ENCODE measurements around the gene CFAP47.
"Not testable (repeated sequence)": the region's sequence is repeated elsewhere in the genome, so short reads cannot be mapped to it uniquely, and the experiment has no call there.

The CFAP47 gene

GRCh38 chrX:35919536-35920309, at the start of gene CFAP47:
Gene CFAP47, plus strand, starts transcription at chrX:35919734. Its CDS starts 66 bp downstream, at chrX:35919800.
- DNase-seq: peak; percentile 13

DNA sequence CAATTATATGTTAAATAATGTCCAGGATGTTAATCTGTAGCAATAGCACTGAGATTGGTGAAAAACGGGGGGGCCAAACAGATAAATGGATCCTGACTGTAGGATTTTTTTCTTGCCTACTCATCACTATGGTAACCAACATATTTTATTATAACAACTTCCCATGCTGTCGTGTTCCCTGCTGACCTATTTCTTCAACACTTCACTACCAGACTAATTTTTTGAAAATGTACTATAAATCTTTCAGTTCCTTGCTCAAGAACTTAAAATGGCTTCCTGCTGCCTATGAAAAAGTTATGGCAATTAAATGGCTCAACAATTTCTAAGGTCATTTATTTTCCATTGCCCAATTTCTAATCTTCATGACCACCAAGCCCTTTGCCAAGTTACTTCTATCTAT, 38.9 kb upstream of the CFAP47 start:
- DNase-seq: no peak

DNA sequence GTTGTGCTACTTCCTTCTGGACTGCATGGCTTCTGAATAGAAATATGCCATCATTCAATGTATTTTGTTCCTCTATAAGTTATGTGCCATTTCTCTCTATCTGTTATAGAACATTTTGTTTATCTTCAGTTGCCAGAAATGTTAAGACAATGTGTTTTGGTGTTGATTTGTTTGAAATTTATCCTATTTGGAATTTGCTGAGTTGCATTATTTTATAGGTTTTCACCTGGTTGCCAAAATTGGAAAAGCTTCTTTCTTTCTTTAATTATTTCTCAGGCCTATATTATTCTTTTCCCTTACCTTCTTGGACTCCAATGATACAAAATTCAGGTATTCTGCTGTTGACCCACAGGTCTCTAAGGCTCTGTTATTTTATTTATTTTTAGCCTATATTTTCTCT, 33.4 kb upstream of the CFAP47 start:
- DNase-seq: no peak

DNA sequence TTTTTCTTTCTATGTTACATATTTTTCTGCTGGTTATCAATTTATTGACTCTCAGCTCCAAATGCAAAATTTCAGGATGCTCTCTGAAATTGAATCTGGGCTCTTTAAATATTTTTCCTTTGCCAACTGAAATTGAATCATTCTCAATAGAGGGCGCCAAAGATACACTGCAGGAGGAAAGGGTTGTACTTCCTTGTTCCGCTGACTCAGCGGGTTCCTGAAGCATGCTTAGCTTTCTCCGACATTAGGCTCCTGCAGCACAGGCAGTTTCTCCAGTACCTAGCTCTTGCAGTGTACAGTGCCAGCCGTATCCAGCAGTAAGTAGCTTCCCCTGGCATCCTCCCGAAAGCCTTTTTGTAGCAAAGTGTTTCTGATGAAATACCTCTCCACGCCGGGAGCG, 28.8 kb upstream of the CFAP47 start:
- DNase-seq: peak; percentile 1

DNA sequence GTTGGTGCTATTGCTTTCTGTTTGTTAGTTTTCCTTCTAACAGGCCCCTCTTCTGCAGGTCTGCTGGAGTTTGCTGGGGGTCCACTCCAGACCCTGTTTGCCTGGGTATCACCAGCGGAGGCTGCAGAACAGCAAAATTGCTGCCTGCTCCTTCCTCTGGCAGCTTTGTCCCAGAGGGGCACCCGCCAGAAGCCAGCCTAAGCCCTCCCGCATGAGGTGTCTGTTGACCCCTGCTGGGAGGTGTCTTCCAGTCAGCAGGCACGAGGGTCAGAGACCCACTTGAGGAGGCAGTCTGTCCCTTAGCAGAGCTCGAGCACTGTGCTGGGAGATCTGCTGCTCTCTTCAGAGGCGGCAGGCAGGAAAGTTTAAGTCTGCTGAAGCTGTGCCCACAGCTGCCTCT, 67.3 kb downstream of the CFAP47 start:
- DNase-seq: not testable (repeated sequence)

DNA sequence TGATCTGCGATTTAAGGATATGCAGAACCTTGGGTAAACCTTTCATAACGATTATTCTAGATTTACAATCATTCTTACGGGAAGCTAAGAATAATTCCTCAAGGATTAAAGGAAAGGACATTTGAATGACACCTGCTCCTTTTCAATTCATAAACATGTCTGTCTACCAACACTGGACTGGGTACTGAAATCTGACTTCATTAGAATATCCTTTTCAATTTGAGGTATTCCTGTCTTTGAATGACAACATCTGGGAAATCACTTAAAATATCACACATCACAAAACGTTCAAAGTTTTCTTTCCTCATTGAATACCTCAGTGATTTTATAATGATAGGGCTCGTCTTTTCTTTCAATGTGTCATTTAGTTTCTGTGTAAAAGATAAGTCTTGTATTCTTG, 87.7 kb downstream of the CFAP47 start:
- no peak for DNase-seq

- no peak for DNase-seq
These were observed 99.6 kb downstream of the CFAP47 start for GRCh38 chrX:36019125-36019524.

DNA sequence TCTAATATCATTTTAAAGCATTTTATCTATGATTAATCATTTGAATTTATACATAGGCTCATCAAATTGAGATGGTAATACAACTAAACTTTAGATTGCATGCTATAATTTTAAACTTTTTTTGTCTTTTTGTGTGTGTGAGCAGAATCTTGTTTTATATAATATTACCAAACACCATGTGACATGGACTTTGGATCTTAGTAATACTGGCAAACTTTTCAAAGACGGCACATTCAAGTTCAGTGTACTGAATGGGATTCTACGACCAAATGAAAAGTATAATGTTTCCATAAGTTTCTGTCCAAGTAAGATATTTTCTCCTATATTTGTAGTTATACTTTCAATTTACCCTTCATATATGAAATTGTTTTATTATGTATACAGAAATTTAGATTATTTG, 116.0 kb downstream of the CFAP47 start:
- no peak for DNase-seq

- no peak for DNase-seq
These were observed 143.2 kb downstream of the CFAP47 start for GRCh38 chrX:36062778-36063177.

DNA sequence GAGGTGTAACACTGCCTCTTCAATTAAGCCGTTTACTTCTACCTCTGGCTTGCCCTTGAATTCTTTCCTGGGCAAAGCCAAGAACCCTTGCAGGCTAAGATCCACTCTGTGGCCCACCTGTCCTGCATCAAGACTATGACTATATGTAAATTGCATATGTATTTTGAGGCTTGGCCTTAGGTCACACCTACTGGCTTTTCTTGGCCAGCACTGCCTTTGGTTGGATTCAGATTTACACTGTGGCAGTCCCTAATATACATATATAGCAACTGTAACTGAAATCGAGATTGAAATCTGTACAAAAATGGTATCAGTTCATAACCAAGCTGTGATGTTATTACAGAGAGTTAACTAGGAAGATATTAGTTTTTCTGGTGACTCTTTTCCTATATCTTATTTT, 151.5 kb downstream of the CFAP47 start:
- DNase-seq: no peak

DNA sequence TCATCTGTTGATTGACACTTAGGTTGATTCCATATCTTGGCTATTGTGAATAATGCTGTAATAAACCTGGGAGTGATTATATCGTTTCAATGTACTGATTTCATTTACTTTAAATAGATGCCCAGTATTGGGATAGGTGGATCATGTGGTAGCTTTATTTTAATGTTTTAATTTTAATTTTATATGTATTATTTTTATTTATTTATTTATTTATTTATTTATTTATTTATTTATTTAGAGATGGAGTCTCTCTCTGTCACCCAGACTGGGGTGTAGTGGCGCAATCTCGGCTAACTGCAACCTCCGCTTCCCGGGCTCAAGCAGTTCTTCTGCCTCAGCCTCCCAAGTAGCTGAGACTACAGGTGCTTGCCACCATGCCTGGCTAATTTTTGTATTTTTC, 155.5 kb downstream of the CFAP47 start:
- not testable (repeated sequence) for DNase-seq

- DNase-seq: no peak
These were observed 163.7 kb downstream of the CFAP47 start for GRCh38 chrX:36083256-36083655.

DNA sequence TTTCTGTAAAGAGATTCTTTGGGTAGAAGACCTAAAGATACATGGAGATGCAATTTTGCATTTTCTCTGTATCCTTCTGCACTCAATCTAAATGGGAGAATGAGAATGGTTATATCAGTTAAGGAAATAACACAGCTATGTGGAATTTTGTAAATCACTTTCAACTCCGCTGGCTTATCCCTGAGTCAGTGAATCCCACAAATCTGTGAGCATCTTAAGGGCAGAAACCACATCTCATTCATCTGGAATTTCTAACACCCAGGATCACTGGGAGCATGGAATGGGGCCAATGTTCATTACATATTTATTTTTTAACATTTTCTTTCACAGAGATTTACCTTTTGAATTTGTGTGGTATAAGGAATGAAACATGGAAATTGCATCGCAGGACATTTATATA, 167.8 kb downstream of the CFAP47 start:
- DNase-seq: no peak

DNA sequence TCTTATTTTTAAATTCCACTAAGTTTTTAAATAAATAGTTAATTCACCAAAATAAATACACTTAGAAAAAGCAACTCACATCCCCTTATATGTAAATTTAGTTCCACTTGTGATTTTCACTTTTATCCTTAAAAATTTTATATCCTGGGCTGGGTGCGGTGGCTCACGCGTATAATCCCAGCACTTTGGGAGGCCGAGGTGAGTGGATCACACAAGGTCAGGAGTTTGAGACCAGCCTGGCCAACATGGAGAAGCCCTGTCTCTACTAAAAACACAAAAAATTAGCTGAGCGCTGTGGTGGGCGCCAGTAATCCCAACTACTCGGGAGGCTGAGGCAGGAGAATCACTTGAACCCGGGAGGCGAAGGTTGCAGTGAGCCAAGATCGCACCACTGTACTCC, 169.4 kb downstream of the CFAP47 start:
- DNase-seq: not testable (repeated sequence)

GRCh38 chrX:36102425-36102824, 182.9 kb downstream of the CFAP47 start:
- DNase-seq: no peak

GRCh38 chrX:36116222-36116621, 196.7 kb downstream of the CFAP47 start:
- DNase-seq: no peak

DNA sequence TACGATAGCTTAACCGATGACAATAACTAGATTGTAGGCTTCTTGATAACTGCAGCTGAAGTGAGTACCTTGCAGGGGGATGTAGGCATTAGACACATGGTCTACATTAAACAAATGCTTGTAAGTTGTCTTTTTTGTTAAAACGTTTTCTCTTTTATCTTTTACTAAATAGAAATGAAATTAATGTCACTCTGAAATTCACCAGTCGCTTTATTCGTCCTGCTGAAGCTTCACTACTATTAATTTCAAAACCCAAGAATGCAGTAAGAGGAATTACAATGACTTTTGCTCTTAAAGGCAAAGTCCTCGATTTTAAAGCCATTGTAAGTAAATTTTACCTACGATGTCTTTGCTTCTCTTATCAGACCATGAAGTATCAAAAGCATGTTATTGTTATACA, 239.7 kb downstream of the CFAP47 start:
- DNase-seq: no peak

DNA sequence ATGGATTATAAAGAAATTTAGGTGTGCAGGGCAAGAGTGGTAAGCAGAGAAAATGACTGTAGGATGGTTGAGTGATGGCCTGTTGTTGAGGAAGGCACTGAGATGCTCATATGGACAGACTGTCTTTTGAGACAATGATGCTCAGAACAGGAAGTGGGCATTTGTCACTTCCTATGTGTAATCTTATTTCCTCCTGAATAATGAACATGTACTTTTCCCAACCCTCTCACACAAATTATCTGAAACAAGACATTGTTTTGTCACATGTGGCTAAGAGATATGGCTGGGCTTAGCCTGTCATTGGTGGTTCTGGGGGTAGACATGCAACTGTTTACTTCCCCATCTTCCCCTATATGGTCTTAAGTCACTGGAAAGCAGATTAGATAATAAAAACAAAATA, 240.5 kb downstream of the CFAP47 start:
- DNase-seq: no peak

DNA sequence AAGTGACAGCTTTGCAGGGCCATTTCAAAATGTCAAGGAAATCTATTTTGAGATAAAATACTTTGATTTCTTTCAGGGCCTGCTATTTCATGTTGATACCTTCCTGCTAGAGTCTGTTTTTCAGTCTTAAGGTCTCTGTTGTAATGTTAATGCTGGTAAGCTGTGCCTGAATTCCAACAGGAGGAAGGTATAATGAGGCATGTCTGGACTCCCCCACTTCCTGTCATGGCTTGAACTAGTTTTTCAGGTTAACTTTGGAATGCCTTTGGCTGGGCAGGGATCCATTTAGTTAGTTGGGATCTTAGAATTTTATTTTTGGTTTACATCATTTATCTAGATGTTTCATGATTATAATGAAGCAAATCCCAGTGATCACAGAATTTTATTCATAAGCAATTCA, 279.0 kb downstream of the CFAP47 start:
- no peak for DNase-seq

DNA sequence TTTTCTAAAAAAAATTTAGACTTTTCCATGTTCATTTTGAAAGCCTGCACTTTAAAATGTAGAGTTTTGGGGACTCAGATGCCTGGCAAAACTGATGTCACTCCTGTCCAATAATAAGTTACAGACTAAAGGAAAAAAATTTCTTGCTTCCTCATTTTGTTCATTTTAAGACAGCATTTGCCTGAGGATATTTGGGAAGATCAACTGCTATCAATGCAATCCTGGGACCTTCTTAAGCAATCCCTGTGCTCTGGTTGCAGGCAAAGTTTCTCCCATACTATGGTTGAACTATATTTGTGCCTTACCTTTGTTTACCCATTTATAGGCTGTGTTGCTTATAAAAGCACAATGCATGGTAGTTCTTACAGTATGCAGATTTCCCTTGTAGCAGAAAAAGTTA, 280.4 kb downstream of the CFAP47 start:
- no peak for DNase-seq

DNA sequence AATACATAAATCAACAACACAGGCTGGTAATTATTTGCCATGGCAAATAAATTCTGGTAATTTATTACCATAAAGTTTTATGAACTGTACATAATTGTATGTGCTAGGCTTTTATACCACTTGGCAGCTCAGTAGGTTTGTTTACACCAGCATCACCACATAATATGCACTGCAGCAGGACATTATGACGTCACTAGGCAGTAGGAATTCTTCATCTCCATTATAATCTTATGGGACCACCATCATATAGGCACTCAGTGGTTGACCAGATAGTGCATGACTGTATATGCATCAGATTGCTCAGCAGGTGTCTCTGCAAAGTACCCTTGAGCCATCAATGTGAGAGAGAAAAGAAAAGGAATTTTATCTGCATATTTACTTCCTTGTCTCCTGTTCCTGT, 295.4 kb downstream of the CFAP47 start:
- DNase-seq: no peak

DNA sequence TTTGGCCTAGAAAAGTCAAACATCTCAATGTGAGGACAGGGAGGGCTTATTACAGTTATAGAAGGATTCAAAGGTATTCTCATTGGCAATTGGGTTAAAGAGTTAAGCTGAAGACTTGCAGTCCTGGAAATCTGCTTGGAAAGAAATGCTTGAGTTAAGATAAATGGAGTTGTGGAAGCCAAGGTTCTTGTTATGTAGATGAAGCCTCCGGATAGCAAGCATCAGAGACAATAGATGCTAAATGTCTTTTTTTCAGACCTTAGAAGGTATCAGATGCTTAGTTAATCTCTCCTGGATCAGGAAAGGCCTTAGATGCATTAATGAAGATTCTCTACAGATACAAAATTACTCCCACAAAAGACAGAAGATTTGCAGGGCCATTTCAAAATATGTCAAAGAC, 299.3 kb downstream of the CFAP47 start:
- DNase-seq: no peak

GRCh38 chrX:36234840-36235528, 315.4 kb downstream of the CFAP47 start:
- DNase-seq: not testable (repeated sequence)

DNA sequence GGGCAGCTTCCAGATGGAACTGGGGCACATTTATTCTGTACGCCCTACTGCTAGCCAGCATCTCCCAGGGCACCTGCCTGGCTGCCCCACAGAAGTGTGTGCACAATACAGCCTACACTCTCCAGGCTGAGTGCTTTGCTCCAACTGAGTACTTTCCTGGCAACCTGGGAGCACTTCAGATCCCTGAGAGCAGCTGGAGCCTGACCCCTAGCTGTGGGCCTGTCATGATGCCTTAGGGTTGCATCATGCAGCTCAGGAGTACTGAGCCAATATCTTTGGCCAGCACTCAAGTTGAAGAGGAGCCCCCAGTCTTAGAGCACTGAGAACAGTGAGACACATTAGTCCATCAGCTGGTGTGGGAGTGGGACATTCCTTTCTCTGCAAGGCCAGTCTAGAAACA, 321.9 kb downstream of the CFAP47 start:
- no peak for DNase-seq

DNA sequence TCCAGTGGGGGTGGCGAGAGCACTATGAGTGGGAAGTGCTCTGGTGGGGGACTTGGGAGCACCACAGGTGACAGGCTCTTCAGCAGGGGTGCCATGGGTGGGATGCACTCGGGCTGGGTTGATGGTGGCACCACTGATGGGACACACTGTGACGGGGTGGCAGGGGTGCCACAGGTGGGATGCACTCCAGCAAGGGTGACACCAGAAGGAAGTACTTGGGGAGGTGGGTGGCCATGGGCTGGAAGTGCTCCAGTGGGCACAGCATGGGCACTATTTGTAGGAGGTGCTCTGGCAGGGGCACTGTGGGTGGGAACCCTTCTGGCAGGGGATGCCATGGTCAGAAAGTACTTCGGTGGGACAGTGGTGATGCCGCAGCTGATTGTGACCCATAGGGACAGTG, 346.6 kb downstream of the CFAP47 start:
- DNase-seq: no peak
